Fibroblast of skin of right quadriceps (primary cell): ENCODE measurements around the gene ABCC8.

Experiments
- DNase-seq: peaks from one replicate; pipeline ENCODE4 v3.0.0-alpha.2; 2013

The ABCC8 gene

DNA sequence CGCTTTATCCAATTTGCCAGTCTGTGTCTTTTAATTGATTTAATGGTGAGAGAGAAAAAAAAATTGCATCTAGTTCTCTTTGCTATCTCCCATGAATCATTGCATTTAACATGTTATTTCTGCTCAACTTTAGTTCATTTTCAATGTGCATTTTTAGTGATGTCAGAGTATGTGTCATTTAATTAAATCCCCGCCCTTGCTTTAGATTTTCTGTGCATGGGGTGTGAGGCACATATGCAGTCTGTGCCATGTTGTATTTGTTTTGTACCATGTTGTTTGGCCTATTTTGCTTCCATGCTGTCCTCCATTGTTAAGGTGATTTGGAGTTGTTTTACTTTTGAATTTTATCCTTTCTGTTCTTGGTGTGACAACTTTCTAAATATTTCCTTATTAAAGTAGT is 133.4 kb downstream of the ABCC8 start:
- no peak for DNase-seq
